Activated CD4-positive, alpha-beta T cell treated with anti-CD3 and anti-CD28 coated beads, Interleukin-2, amount 50 U/mL, for 16 hours (primary cell): ENCODE results near the gene SPATA16.
"Not testable (repeated sequence)": the region's sequence is repeated elsewhere in the genome, so short reads cannot be mapped to it uniquely, and the experiment has no call there.

Source experiments
- DNase-seq: peaks from one replicate; pipeline ENCODE4 v3.0.0-alpha.2; 2020

Gene SPATA16

DNA sequence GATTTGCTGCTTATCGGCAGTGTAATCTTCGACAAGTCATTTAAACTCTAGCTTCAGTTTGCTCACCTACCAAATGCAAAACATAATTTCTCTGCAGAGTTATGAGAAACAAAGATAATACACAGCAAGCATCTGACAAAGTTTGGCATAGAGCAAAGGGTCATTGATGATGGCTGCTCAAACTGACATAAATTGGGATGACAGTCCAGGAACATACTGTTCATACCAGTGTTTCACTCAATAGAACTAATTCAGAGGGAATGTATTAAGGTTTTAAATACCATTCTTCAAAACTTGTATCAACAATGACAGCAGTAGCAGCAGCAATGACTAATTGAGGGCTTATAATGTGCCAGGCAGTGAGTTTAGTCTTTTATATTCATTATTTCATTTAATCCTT, 137.6 kb downstream of the SPATA16 start:
- DNase-seq: no peak

DNA sequence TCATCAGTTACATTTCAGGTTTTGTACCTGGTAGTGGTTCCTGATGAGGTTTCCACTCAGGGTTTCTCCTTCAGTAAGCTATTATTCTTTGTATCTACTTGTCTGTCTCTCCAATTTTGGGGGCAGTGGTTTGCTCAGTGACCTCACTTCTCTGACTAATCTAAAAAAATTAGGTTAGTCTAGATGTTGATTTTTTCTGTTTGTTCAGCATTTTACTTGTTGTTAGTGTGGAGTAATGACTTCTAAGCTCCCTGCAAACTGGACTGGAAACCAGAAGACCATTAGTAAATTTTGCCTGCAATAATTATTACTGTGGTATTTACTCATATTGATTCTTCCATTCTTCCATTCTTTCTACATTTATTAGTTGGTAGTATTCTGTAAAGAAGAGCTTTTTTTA, 139.4 kb downstream of the SPATA16 start:
- DNase-seq: no peak

- DNase-seq: no peak
These were observed 140.5 kb downstream of the SPATA16 start for GRCh38 chr3:173000553-173000952.

DNA sequence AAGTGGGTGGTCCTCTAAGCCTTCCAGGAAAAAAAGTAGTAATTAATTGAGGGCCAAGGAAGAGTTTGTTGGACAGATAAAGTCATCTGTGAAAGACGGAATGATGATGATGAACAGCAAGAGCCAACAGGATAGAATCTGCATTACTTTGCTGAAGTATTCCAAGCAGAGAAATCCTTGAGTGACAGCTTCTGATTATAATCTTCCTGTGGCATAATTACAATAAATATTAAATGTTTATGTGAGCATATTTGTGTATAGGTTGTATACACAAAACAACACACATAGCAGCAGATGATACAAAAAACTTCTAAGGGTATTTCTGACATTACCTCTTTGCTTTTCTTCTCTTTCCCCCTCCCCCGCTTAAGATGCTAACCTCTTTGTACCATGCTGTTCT, 147.6 kb downstream of the SPATA16 start:
- no peak for DNase-seq

DNA sequence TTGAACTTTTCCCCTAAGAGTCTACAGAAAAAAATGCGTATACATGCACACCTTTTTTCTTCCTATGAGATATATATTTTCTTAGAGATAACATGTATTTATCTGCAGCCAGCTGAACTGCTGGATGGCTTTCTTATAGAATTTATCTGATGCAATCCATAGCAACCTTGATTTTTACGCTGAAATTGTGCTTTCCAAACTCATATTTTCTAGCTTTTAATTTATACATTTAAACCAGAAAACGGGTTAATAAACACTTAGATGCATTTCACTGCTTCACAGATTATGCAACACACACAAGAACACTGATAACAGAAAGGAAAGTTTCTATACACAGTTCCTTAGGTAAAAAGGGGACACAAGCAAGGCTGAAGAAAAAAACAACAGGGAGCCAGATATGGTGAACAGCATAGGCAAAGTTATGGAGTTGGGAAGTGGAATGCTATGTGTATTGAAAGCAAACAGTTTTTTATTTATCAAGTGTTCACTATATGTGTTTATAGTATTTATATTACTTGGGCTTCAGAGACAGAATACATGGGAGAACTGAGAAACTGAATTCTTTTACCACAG, 149.5 kb downstream of the SPATA16 start:
- DNase-seq: no peak

DNA sequence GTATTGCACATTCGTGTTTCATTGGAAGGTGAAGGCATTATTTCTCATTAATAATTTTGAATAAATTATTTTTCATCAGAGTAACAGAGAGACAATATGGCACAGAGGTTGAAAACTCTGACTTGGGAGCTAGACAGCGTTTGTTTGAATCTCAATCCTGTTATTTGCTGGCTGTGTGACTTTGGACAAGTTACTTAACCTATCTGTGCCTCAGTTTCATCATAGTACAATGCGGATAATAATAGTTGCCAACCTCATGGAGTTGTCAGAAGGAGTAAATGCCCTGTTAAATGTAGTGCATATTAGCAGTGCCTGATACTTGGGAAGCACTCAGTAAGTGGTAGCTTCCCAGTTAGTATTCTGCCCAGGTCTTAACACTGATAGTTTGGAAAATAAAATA, 151.7 kb downstream of the SPATA16 start:
- DNase-seq: no peak

DNA sequence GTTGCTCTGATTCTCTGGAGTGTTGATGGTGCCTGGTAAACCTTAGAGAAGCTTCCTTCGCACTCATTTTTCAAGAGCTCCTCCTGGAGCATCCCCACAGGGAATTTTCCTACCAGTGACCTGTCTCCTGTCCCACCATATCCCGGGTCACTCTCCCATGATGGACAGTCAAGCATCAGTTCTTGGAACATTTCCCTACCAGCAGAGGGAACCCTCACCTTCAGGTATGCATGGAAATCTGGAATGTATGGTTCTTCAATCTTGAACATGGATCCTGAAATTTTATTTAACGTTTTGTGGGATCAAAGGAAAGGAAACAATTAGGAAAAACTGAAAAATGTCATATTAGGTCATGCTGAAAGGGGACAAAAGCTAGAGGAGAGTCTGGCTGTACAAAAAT, 153.8 kb downstream of the SPATA16 start:
- no peak for DNase-seq

DNA sequence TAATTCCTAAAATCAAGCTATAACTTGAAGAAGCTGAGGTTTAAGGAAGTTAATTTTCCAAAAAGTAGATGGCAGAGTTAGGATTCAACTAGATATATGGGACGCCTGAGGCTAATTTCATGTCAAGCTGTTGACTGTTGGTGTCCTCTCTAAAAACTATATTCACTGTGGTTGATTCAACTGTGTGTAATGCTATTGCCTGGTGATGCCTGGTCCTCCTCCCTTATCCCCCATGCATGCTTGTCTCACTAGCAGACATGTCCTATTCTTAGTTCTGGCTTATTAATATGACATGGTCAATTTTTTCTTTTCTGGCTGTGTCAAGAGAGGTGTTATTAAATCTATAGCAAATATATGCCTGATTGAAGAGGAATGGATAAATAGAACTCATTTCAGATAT, 156.1 kb downstream of the SPATA16 start:
- DNase-seq: no peak

DNA sequence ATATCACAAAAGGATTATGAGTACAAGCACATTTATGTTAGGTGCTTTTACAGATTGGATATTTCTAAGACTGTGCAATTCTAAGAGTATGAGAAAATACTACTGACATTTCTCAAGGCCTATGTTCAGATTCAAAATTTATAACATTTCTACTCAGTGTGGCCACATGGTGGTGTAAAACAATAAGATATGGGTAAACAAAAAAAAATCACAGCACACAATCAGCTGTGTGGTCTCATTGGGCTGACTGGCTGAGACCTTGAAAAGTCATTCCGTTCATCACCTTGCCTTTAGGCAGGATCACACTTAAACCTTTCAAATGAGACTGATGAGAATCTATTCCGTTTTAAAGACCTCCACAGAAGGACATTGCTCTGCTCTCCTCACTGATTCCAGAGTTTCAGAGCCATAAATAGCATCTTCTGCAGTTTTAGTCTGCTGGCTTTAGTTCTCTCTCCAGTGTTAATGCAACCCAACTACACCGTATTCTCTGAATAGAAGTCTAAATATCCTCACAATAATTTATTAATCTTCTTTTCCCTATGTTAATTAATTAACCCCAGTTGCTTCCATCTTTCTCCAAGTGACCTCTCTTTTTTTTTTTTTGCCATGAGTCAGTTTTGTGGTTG, 158.2 kb downstream of the SPATA16 start:
- DNase-seq: no peak

GRCh38 chr3:172981407-172981983, 159.5 kb downstream of the SPATA16 start:
- no peak for DNase-seq

DNA sequence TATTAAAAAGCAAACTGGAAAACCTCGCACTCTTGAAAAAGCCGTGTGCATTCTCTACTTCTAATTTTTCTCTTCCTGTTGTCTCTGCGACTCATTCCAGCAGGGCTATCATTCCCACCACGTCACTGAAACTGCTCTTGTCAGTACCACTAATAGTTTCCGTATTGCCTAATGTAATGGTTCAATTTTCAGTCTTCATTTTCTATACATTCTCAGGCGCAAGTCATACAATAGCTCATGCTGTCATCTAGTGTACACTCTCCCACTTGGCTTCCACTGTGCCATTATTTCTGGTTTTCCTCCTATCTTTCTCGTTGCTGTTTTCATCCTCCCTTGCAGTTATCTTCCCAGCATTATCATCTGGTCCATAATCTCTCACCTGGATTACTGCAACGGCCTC, 160.2 kb downstream of the SPATA16 start:
- DNase-seq: no peak

GRCh38 chr3:172977696-172978095, 163.3 kb downstream of the SPATA16 start:
- DNase-seq: no peak

DNA sequence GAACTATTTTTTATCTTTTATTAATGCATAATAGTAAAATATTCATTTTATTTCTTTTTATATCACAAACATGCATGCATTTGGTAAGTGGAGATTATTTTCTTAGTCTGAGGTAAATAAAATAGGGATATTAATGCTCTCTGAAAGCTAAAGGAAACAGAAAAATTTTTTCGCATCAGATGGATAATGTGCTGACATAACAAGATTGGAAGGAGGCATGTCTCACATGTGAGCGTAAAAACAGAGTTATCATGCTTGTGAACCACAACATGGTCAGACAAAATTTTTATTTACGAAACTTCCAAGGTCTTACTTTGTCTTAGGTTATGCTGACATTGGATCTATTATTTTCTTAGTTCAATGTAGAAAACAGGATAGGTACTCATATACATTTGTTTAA, 166.1 kb downstream of the SPATA16 start:
- DNase-seq: no peak

GRCh38 chr3:172973799-172974198, 167.2 kb downstream of the SPATA16 start:
- DNase-seq: no peak

- DNase-seq: no peak
These were observed 168.3 kb downstream of the SPATA16 start for GRCh38 chr3:172972717-172973116.

DNA sequence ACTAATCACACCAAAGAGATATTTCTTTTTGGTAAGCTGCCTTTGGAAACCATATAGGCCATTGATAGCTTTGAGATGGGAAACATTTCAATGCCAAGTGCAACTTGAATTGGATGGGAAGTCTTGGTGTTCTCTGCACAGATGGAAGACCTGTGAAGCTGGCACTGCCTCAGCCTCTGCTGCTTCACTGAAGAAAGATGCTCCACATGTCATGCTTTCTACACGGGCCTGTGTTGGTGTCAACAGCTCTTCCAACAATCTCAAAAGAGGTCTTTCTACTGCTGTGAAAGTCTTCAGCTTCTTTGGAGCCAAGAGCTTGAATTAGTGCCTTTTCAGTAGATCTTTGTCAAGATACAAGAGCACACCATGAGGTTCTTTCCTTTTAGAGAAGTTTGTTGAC, 169.0 kb downstream of the SPATA16 start:
- DNase-seq: no peak

DNA sequence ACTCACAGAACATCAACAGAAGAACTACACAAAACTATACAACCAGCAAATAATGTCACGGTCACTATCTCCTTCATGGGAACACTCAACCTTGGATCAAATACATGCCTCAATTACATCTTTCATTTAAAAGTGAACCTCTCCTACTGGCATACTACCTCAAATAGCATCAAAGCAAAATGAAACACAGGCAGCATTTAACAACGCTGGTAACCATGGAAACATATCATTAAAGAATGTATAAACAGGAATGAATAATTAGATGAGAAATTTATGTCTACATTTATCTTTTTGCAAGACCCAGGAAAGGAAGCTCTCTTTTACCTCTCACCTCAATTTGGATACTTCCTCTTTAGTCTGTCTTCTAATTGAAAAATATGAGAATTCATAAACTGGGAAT, 172.4 kb downstream of the SPATA16 start:
- DNase-seq: no peak

DNA sequence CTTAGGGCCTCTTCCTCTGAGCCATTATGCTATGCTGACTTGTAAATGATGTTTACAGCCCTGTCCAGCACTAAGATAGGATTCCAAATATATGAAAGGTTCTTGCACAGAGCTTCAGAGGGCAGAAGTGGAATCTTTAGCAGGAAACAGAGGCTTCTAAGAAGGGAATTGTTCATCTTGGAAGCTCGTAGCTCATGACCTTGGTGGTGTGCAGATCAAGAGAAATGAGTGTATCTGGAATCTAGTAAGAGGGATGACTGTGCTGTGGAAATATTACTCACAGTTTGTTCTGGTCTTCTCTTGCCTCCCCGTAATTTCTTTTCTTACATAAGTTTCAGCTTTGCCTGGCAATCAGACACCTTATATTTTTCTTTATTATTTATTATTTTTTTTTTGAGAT, 175.8 kb downstream of the SPATA16 start:
- DNase-seq: no peak

- DNase-seq: not testable (repeated sequence)
These were observed 180.3 kb downstream of the SPATA16 start for GRCh38 chr3:172960626-172961182.

- no peak for DNase-seq
These were observed 182.5 kb downstream of the SPATA16 start for GRCh38 chr3:172958565-172958964.

DNA sequence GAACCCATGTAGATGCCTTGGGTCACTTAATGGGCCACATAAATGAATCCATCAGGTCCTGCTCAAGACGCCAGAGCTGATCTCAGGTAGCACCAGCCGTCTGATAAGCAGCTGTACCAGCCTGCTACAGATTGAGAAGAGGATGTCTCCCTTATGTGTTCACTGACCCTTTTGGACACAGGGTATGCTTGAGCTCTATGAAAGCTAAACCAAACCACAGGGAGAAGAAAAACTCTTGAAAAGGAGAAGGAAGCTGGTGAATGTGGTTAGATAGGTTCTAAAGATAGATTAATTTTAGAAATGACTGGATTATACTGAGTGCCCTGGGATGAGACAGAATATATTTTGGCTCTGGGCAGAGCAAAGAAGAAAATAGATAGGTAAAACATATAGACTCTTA, 187.5 kb downstream of the SPATA16 start:
- no peak for DNase-seq

GRCh38 chr3:172951511-172951910, 189.5 kb downstream of the SPATA16 start:
- DNase-seq: no peak

DNA sequence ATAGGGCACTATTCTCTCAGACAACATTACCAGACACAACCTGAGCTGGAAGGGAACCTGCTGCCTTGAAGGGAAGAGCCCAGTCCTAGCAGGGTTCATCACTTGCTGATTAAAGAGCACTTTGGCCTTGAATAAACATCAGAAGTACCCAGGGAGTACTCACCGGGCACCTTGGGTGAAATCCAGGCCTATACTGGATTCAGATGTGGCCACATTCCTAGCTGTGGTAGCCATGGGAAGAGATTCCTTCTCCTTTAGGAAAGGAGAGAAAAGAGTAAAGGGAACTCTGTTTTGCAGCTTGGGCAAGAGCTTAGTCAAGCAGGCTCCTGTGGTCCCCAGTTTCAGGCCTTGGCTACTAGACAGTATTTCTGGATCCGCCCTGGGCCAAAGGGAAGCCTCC, 195.0 kb downstream of the SPATA16 start:
- DNase-seq: no peak

GRCh38 chr3:172939651-172940293, 201.3 kb downstream of the SPATA16 start:
- DNase-seq: no peak
